ENCODE results near the gene KCNC2.

The KCNC2 gene

GRCh38 chr12:75047885-75048525, 161.6 kb downstream of the KCNC2 start:
- no peak for DNase-seq

GRCh38 chr12:75042125-75042524, 167.5 kb downstream of the KCNC2 start:
- DNase-seq: no peak

GRCh38 chr12:75041472-75041871, 168.2 kb downstream of the KCNC2 start:
- no peak for DNase-seq

- no peak for DNase-seq
Measured at GRCh38 chr12:75020068-75020557, 189.5 kb downstream of the KCNC2 start.

GRCh38 chr12:75011120-75011519, 198.5 kb downstream of the KCNC2 start:
- DNase-seq: no peak

- no peak for DNase-seq
Measured at GRCh38 chr12:75007133-75007532, 202.5 kb downstream of the KCNC2 start.

- no peak for DNase-seq
Measured at GRCh38 chr12:75000120-75000519, 209.5 kb downstream of the KCNC2 start.

- DNase-seq: no peak
Measured at GRCh38 chr12:74999474-74999873, 210.2 kb downstream of the KCNC2 start.

Measured in stimulated activated CD4-positive, alpha-beta T cell treated with anti-CD3 and anti-CD28 coated beads, Interleukin-4, amount 100 ng/mL, for 1 hour (primary cell).